NCI-H1417 treated with DMSO at 0.1 percent for 48 hours (cell line): ENCODE data around the gene RREB1.

Experiments used
- DNase-seq: peaks from one replicate; lab custom pipeline; 2025; lab: John Stamatoyannopoulos, UW

RREB1 gene

DNA sequence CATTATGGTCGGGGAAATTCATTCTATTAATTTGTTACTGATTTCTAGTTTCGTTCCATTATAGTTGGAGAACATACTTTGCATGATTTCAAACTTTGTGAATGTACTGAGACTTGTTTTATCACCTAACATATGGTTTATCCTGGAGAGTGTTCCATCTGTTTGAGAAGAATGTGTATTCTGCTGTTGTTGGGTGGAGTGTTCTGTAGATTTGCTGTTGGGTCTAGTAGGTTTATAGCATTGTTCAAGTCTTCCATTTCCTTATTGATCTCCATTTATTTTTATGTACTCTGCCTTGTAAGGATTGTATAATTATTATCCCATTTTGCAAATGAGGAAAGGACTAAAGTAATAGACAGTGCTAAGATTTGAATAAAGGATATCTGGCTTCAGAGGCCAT lies 85.4 kb downstream of the RREB1 start:
- no peak for DNase-seq

DNA sequence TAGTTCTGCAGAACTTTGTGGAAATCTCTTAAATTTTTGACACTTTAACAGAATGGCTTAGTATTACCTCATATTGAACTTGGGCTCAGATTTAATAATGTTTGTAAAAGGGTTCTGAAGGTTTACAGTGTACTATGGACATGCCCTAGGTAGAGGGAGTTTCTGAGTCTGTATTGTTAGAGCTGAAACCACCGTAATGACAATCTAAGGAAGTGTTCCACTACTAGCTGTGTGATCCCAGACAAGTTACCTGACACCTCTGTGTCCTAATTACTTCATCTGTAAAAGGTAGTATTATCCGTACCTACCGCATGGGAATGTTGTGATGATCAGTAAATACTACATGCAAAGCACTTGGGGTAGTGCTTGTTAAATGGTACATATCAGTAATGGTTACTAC lies 86.9 kb downstream of the RREB1 start:
- DNase-seq, result no peak

DNA sequence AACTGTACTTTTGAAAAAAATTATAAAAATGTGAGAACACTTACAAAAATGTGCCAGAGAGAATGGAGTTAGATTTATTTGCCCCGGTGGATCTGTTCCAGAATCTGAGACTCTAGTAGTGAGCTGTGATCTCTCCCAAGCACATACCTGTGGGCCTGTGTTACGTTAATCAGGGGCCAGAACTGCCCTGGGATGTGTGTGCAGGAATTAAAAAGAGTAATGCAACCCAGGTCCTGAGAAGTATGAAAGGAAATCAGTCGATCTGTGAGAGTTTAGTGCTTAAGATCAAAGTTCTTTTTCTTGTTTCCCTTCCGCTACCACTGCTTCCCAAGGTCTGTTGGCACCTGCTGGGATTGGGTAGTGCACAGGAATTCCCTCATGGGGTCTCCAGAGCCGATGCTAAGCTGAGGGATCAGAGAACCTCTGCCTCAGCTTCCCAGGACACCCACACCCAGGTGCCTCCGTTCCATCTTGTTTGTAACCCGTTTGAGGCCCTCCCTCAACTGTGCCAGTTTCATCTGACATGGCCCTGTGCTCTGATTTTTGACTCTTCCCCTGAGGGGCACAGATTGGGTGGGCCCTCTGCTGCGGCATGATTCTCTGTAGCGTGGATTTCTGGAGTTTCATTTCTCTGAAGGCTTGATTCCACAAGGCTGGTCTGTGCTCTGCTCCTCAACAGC lies 87.7 kb downstream of the RREB1 start:
- DNase-seq, result no peak

GRCh38 chr6:7196019-7196402 lies 88.2 kb downstream of the RREB1 start:
- no peak for DNase-seq

DNA sequence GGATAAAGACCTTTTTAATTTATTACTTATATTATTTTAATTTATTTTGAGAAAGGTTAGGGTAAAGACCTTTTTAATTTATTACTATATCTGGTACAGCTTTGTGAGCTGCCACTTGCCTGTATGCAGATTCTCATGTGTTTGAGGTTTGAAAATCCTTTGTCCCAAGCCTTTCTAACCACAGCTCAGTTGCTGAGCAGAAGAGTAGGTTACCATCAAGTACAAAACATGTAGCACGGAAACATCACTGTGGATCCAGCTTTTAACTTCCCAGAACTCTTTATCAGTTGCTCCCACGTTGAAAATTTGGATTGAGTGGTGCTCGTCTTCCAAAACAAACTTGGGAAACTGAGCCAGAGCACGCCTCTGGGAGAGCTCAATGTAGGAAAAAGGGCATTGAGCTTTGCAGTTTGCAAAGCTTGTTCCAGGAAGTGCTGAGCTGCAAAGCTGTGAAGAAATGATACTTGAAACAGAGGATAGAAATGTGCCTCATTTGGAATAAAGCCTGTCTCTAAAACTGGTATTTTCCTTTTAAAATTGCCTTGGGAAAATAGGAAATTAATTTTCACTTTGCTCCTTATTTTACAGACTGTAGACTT lies 89.0 kb downstream of the RREB1 start:
- DNase-seq, result no peak

- DNase-seq, result no peak
These were observed 90.0 kb downstream of the RREB1 start for GRCh38 chr6:7197747-7198146.

DNA sequence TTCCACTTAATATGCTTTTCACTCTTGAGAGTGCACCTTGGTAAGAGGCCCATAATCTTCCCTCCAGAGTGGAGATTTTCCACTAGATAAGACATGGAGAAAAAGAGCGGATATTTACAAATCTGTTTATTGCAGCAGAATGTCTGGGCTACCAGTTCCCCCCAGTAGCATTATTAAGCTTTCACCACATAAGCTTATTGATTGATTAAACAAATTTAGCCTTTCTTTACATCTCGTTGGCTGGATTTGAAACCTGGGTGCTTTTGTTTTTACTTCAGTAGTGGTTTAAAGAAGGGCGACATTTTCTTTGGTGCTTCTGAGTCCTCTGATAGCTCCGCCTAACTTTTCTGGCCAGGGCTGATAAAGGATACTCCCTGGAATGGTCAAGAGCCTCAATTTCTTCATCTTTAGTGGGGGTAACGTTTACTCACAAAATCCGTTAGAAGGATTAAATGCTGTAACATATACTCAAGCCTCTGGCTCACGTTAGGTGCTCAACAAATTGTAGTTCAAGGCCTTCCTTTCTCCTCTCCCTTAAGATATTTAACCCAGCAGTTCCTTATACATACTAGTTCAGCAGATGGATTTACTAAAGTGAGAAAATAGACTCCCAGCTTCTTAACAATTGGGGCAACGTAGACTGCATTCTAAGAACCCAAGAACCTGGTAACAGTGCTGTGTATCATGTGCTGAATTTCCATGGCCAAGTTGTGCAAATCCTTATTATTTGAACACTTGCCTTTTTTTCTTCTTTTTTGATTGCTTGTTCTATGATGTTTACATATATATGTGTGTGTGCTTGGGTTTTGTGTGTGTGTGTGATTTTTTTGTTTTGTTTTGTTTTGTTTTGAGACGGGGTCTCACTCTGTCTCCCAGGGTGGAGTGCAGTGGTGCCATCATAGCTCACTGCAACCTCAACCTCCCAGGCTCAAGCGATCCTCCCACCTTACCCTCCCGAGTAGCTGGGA lies 91.4 kb downstream of the RREB1 start:
- DNase-seq, result no peak

DNA sequence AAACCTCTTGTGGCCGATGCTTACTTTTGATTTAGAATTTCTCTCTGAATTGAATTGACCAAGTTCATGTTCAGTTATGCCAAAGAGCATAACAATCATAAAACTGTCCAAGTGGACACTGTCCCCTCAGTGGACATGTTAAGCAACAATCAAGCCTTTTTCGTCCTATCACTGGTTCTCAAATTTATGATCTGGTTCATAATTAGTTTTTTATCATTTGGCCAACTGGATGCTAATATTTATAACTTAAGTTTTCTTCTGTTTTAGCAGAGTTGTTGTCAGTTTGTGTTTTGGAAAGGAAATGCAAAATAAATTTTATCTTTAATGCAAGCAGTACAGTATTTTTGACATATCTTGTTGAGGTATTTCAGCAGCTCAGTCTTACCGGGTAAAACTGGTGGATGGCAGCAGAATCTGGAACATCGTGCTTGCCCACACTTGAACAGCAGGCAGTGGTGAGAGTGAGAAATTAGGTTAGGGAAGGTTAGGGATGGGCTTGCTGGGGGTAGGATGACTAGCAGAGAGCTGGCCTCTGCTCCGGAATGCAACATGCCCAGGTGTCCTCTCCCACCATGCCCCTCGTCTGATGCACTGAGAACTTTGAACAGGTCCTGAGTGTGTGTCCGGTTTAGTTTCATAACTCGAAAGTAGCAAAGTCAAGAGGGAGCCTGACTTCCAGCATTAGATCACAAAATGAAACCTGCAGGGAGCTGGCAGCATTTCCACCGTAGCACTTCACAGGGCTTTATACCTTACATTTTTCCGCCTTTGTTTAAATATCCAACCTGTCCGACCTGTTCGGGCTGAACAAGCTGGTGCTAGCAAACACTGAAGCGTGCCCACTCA lies 93.1 kb downstream of the RREB1 start:
- no peak for DNase-seq

DNA sequence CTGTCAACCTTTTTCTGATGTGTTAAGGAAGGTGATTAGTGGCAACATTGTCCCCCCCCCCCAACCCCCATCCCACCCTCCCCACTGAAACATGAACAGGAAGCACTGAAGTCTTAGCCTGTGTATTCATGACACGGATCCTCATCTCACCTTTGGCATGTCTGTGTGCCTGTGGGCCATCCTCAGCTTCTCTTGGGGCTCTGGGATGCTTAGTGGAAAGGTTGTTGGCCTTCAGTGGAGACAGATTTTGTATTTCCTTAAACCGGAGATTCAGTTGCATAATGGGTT lies 93.6 kb downstream of the RREB1 start:
- no peak for DNase-seq

GRCh38 chr6:7201732-7202541 lies 94.2 kb downstream of the RREB1 start:
- no peak for DNase-seq

DNA sequence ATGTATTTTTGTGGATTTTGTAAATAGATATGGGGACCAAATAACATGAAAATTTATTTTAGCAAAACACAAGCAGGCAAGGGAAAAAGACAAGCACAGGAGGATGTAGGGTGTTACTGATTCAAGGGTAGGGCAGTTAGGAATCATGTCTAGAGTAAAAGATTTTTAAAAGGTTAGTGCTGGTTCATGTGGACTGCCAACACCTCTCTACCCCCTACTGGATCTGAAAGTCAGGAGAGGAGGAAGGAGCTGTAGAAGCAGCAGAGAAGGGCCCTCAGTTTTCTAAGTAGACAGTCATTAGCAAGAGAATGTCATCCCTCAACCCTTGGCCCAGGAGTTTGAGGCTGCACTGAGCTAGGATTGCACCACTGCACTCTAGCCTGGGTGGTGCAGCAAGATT lies 95.2 kb downstream of the RREB1 start:
- DNase-seq, result no peak

- no peak for DNase-seq
These were observed 96.2 kb downstream of the RREB1 start for GRCh38 chr6:7203939-7204338.

DNA sequence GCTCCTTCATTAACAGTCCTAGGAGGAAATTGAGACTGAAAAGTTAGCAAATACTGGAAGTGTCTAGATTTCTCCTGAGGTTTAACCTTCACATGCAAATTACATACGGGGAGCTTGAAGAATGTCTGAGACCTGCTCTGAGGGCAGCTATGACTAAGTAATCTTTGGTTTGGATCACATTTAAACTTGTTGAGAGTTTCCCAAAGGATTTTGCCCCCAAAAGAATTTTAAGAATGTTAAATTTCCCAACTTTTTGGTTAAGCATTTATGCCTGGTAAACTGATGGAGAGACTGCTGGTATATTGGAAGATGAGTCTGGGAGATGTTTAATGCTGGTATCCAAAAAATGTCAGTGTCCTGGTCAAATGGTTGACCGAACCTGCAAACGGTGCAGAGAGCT lies 97.0 kb downstream of the RREB1 start:
- DNase-seq, result no peak

DNA sequence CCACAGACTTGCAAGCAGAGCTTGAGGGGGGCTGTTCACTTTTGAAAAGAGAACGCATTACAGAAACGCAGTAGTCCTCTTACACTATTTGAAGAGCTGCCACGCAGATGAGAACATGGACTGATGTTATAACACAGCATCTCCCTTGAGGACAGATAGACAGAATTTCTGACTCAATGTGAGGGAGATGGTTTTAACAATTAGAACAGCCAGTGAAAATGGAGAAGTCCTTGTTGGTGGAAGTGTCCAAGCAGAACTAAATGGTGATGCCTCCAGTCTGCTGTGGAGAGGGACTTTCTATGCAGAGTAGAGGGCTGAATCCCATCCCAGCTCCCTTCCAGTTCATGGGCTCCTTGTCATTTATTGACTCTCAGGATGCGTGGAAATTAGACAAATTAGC lies 100.0 kb downstream of the RREB1 start:
- DNase-seq, result no peak

DNA sequence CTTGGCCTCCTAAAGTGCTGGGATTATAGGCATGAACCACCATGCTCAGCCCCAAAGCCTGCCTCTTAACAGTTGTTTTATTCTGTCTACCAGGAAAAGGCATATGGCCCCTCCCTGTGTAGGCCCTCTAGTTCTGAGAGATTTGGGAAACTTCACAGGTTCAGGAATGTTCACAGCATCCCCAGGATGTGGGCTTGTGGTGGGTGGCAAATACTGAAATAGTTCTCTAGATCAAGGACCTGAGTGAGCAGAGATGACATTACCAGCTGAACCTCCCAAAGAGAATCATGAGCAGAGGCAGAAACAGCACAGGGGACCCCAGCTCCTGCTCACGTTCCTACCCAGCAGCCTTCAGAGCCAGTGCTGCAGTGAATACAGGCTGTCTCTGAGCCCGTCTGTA lies 105.7 kb downstream of the RREB1 start:
- no peak for DNase-seq

DNA sequence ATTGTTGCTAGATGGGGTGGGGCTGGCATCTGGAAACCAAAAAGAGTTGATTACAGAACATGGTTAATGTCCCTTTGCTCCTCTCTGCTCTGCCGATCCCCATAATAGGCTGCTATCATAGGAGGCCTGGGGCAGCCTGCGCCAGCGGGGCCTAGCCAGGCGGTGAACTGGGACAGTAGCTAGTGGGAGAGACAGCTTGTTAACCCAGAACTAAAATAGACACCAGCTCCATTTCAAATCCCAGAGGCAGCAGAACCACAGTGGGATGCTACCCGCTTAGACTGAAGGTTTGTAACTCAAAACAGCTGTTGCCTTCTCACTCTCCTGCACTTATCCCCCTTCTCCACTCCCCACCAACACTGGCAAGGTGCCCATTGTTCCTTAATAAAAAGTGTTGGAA lies 106.7 kb downstream of the RREB1 start:
- no peak for DNase-seq

DNA sequence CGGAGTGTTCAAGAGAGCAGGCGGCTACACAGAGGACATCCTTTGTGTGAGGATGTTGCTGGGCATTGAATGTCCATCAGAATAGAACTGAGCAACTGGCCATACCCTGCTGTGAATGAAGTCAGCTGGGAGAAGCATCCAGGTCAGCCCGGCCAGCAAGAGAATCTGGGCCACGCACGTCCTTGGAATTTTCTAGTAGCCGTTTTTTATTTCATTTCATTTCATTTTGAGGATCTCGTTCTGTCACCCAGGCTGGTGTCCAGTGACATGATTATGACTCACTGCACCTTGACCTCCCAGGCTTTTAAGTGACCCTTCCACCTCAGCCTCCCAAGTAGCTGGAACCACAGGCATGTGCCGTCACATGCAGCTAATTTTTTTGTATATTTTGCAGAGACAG lies 107.4 kb downstream of the RREB1 start:
- no peak for DNase-seq

DNA sequence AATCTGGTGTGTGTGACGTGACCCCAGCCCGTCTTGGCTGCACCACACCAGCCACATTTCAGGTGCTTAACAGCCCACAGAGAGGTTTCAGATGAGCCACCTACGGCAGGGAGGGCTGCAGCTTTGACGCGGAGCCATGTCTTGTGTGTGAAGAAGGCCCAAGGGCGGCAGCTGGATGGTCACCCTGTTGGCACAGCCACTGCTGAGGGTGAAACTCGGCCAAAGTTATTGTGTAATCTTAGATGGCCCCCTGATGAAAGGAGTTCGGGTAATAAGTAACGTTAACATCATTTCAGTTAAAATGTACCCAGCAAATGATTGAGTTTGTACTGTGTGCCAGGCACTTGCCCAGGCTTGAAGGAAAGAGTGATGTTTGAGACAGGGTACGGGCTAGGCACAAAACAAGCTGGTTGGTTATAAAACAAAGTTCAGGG lies 108.1 kb downstream of the RREB1 start:
- DNase-seq, result no peak

DNA sequence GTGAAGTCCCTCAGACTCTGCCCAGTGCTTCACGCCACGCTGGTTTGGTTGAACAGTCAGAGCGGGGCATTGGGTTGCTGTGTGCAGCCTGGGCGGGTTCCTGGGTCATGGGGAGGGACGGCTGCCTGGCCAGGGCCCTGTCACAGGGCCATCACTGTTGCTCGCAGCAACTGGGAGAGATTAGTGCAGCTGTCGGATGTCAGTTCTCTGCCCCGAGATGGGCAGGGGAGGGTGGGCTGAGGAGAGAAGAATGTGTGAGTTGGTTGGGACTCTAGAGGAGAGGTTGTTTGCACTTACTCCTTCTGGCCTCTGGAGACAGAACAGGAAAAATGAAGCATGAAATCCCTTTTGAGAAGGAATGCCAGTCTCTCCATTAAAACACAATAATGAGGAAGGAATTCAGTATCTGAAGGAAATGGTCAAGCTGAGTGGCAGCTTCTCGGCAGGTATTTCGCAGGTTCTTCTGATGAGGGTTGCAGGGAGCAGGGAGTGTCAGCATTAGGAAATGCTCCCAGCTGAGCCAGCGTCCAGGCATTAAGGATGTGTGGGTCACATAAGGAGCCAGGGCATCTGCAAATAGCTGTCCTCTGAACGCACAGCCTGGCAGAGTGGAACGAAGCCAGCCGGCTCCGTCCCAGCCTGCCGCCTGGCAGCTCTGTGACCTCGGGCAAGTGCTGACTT lies 109.3 kb downstream of the RREB1 start:
- DNase-seq, result no peak

GRCh38 chr6:7218406-7218988 lies 110.7 kb downstream of the RREB1 start:
- DNase-seq, result no peak

DNA sequence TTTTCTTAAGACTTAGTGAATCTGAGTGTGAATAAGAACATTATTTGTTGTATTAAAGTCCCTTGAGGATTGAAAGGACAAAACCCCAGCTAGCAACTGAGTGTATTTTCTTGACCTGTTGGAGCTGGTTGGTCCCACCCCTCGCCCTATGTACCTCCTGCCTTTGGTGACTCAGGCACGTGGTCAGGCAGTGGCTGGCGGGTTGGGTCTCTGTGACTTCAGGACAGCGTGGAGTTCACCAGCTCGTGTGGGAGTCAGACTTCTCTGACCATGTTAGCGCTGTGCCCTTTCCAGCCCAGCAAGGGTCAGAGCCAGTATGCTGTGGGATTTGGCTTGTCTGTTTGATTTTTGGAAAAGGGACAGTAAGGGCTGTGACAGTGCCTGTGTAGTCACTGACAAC lies 111.5 kb downstream of the RREB1 start:
- no peak for DNase-seq
